Endodermal cell (in vitro differentiated cells): ENCODE results near the gene FBLIM1. TPM values are rescaled to one million over a fixed set of nuclear protein-coding genes. Genes with fewer than 3 reads are reported as not detected.

Experiments
- DNase-seq: peaks from one replicate; pipeline ENCODE4 v3.0.0-alpha.2; 2017
- H3K27ac ChIP-seq: 2 replicates; pipeline ENCODE4 v1.5.1; 2013; ENCODE audit warnings: mild to moderate bottlenecking, low read depth, low read length, moderate library complexity
- H3K27me3 ChIP-seq: 2 replicates; pipeline ENCODE4 v1.6.1; 2013; ENCODE audit warnings: mild to moderate bottlenecking, low read length, moderate library complexity; ENCODE audit not compliant: insufficient read depth, control insufficient read depth, poor library complexity, severe bottlenecking
- H3K36me3 ChIP-seq: 2 replicates; pipeline ENCODE4 v1.7.0; 2013; ENCODE audit warnings: mild to moderate bottlenecking, low read length, moderate library complexity; ENCODE audit not compliant: control insufficient read depth, insufficient read depth
- H3K4me1 ChIP-seq: one replicate; pipeline ENCODE4 v1.7.0; 2013; ENCODE audit warnings: low read length; ENCODE audit not compliant: control insufficient read depth, insufficient read depth
- H3K4me3 ChIP-seq: 2 replicates; pipeline ENCODE4 v1.5.1; 2013; ENCODE audit warnings: mild to moderate bottlenecking, low read length, moderate library complexity
- H3K9ac ChIP-seq: 2 replicates; pipeline ENCODE4 v1.6.1; 2013; ENCODE audit warnings: mild to moderate bottlenecking, low read length, moderate library complexity; ENCODE audit not compliant: poor library complexity, severe bottlenecking; ENCODE audit errors: extremely low read depth
- H3K9me3 ChIP-seq: 2 replicates; pipeline ENCODE4 v1.6.1; 2013; ENCODE audit warnings: mild to moderate bottlenecking, low read length, moderate library complexity; ENCODE audit not compliant: control insufficient read depth
- H3K27ac Mint-ChIP-seq: 2 replicates; pipeline ENCODE4 v1.8.0; 2020; ENCODE audit warnings: mixed read lengths
- H3K27me3 Mint-ChIP-seq: 2 replicates; pipeline ENCODE4 v1.8.0; 2021; ENCODE audit warnings: mild to moderate bottlenecking, mixed read lengths; ENCODE audit not compliant: insufficient read depth
- H3K36me3 Mint-ChIP-seq: 2 replicates; pipeline ENCODE4 v1.8.0; 2020; ENCODE audit warnings: low read depth, mixed read lengths
- H3K4me1 Mint-ChIP-seq: 2 replicates; pipeline ENCODE4 v1.8.0; 2020; ENCODE audit warnings: mixed read lengths
- H3K4me3 Mint-ChIP-seq: 2 replicates; pipeline ENCODE4 v1.8.0; 2020; ENCODE audit warnings: mild to moderate bottlenecking, moderate library complexity, mixed read lengths
- H3K9me3 Mint-ChIP-seq: 2 replicates; pipeline ENCODE4 v1.8.0; 2020; ENCODE audit warnings: mild to moderate bottlenecking, mixed read lengths
- WGBS, 2 experiments: methylation state at CpG; one replicate each; pipeline versions ENCODE4 v1.1.5 to v1.1.7; 2013; ENCODE audit warnings: missing lambda C conversion rate in 2 of 2, mixed read lengths in 1 of 2; ENCODE audit not compliant: insufficient coverage in 1 of 2, insufficient read length in 1 of 2; 5-methylcytosine and 5-hydroxymethylcytosine counted together
- total RNA-seq, 2 donors: library from RNA; stranded (reverse); fragmentation: NEBNext Ultra II Directional in 1 of 2; extraction: Animal tissue kit (Norgen Biotek cat#: 25700) in 1 of 2; gene quantifications; 2 replicates in 1 of 2; 3 replicates in 1 of 2; pipeline ENCODE4 v1.2.1, GENCODE V29; 2021
- TF ChIP-seq, protein P1 (sequence below): fragments of 200-600 bp; sonication (generic); conservative IDR thresholded peaks from 2 replicates; pipeline ENCODE4 v1.5.0; 2021; ENCODE audit warnings: antibody characterized with exemption, mild to moderate bottlenecking

FBLIM1 gene
- total RNA-seq, 2 donors from 2014 or later: 58.4 to 60.6 TPM

DNA sequence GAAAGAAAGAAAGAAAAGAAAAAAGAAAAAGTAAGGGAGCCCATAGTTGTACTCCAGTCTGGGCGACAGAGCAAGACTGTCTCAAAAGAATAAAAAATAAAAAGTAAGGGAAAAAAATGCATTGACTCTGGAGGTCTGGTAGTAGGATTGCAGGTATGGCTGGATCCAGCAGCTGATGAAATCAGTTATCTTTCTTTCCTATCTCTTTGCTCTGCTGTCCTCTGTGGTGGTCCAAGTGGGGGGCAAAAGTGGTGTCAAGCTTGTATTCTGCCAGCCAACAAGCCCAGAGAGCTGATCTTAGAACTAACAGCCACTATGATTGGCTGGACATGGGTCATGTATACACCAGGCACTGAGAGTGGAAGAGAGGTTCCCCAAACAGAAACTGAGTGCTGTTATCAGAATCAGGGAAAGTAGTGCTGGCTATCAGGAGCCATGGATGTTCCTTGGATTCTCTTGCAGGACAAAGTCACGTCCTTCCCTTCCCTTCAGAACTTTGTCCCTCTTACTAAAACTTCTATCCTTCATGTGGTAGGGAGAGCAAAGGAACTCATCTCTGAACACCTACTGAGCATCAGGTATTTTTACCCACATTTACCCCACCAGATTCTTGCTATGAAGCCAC, 3.5 kb upstream of the FBLIM1 start:
- Mint-ChIP-seq H3K9me3 (peaks cover 1% of the 10 kb centered on the region), H3K4me1 (peaks cover 10% of the 10 kb centered on the region), H3K4me3 (no peak overlapping the region), H3K27me3 (peaks cover 18% of the 10 kb centered on the region), H3K36me3 (peaks cover 2% of the 10 kb centered on the region), H3K27ac (no peak overlapping the region)
- H3K27ac ChIP-seq: no peak overlapping the region
- peaks cover 7% of the 10 kb centered on the region for H3K4me1 ChIP-seq
- 96% methylated on average over 2 of the region's 2 CpGs; no CpG with 5 or more reads in 1 of the 2 experiments for WGBS, 2 experiments
- no peaks in the 10 kb centered on the region for H3K9me3 ChIP-seq
- no peak overlapping the region for H3K4me3 ChIP-seq
- H3K36me3 ChIP-seq: no peaks in the 10 kb centered on the region
- TF ChIP-seq, protein P1, sequence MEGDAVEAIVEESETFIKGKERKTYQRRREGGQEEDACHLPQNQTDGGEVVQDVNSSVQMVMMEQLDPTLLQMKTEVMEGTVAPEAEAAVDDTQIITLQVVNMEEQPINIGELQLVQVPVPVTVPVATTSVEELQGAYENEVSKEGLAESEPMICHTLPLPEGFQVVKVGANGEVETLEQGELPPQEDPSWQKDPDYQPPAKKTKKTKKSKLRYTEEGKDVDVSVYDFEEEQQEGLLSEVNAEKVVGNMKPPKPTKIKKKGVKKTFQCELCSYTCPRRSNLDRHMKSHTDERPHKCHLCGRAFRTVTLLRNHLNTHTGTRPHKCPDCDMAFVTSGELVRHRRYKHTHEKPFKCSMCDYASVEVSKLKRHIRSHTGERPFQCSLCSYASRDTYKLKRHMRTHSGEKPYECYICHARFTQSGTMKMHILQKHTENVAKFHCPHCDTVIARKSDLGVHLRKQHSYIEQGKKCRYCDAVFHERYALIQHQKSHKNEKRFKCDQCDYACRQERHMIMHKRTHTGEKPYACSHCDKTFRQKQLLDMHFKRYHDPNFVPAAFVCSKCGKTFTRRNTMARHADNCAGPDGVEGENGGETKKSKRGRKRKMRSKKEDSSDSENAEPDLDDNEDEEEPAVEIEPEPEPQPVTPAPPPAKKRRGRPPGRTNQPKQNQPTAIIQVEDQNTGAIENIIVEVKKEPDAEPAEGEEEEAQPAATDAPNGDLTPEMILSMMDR: no peak
- no peak overlapping the region for H3K9ac ChIP-seq
- no peaks in the 10 kb centered on the region for H3K27me3 ChIP-seq
- DNase-seq: no peak

DNA sequence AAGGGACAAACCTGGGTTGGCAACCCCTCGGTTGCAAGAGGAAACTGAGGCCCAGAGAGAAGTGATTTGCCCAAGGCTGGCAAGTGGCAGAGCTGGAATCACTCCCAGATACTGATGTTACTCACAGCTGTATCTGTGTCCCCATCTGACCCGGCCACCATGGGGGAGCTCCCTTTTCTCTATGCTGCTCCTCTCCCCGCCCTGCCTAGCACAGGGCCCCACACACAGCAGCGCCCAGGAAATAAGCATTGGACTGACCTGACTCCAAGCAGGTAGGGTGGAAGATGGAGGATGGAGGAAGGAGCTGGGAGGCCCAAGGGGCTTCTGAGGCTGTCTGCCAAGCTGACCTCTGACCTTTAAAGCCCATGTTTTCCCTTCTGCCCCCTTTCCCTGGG, 3.0 kb upstream of the FBLIM1 start:
- H3K27ac ChIP-seq: no peak overlapping the region
- H3K36me3 Mint-ChIP-seq: peaks cover 2% of the 10 kb centered on the region
- H3K4me3 ChIP-seq: no peak overlapping the region
- H3K9ac ChIP-seq: no peak overlapping the region
- no peaks in the 10 kb centered on the region for H3K36me3 ChIP-seq
- H3K27ac Mint-ChIP-seq: no peak overlapping the region
- TF ChIP-seq, protein P1: no peak
- peaks cover 7% of the 10 kb centered on the region for H3K4me1 ChIP-seq
- no peaks in the 10 kb centered on the region for H3K27me3 ChIP-seq
- WGBS, 2 experiments: 90% methylated on average over 2 to 4 of the region's 4 CpGs
- H3K4me3 Mint-ChIP-seq: no peak overlapping the region
- H3K9me3 ChIP-seq: no peaks in the 10 kb centered on the region
- peaks cover 12% of the 10 kb centered on the region for H3K4me1 Mint-ChIP-seq
- peaks cover 18% of the 10 kb centered on the region for H3K27me3 Mint-ChIP-seq
- peaks cover 1% of the 10 kb centered on the region for H3K9me3 Mint-ChIP-seq
- no peak for DNase-seq

DNA sequence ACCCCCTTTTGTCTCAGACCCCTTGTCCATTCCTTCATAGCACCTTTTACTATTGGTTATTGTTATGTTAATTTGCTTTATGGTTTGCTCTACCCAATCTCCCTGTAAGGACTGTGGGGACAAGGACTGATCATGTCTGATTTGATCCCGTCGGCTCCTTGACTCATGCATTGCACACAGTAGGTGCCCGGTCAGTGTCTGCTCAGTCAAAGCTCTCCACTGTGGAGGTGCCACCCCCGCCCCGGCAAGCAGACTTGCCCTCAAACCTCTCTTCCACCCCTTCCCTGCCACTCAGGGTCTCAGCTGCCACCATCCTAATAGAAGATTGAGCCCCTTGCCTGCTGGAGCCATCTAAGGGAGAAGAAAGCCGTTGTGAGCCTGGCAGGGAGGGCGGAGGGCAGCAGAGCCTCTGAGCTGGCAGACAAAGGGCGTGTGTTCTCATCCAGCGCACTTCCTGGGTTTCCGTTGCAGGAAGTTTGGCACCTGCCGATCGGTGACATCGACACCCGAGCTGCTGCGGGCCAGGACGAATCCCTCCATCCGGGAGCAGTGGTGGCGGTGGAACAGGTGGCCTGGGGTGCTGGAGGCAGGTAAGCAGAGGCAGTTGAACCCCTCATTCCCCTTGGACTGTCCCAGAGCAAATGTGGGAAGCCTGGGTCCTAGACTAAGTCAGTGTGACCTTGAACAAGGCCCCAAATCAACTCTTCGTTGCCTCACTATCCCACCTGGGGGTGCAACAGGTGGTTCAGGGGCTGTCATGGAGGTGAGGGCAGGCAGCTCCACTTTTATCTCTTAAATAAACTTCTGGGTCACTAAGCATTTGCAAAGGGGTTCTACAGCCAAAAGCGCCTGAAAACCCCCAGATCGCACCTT, 2.2 kb upstream of the FBLIM1 start:
- Mint-ChIP-seq H3K4me3 (no peak overlapping the region), H3K9me3 (peaks cover 1% of the 10 kb centered on the region), H3K4me1 (peaks cover 19% of the 10 kb centered on the region), H3K27me3 (peaks cover 18% of the 10 kb centered on the region), H3K27ac (no peak overlapping the region), H3K36me3 (peaks cover 2% of the 10 kb centered on the region)
- Histone ChIP-seq H3K4me1 (peaks cover 12% of the 10 kb centered on the region), H3K9ac (no peak overlapping the region), H3K27ac (no peak overlapping the region), H3K36me3 (peaks cover 6% of the 10 kb centered on the region), H3K4me3 (no peak overlapping the region), H3K9me3 (no peaks in the 10 kb centered on the region), H3K27me3 (no peaks in the 10 kb centered on the region)
- 59 to 76% methylated on average over 11 to 21 of the region's 21 CpGs for WGBS, 2 experiments
- TF ChIP-seq, protein P1: no peak
- DNase-seq: no peak
